COR-L47 (cell line): Measurements from ENCODE around the gene SNAPC3.
A peak's percentile ranks its signal among the peaks of the same experiment; 100 is the strongest.
"Not testable (repeated sequence)": the region's sequence is repeated elsewhere in the genome, so short reads cannot be mapped to it uniquely, and the experiment has no call there.

Source experiments
- DNase-seq: peaks from one replicate; lab custom pipeline; 2025; lab: John Stamatoyannopoulos, UW

SNAPC3 gene

GRCh38 chr9:15422372-15423230 is at the start of gene SNAPC3:
Gene SNAPC3, plus strand, starts transcription at chr9:15422876. Its CDS starts 4 bp downstream, at chr9:15422880.
- DNase-seq, result peak; percentile 97

GRCh38 chr9:15373881-15374280 is 48.8 kb upstream of the SNAPC3 start:
- DNase-seq, result no peak

GRCh38 chr9:15374310-15374709 is 48.4 kb upstream of the SNAPC3 start:
- DNase-seq, result no peak

GRCh38 chr9:15374825-15375224 is 47.9 kb upstream of the SNAPC3 start:
- no peak for DNase-seq

GRCh38 chr9:15377625-15378540 is 44.8 kb upstream of the SNAPC3 start:
- DNase-seq, result no peak

GRCh38 chr9:15379317-15379716 is 43.4 kb upstream of the SNAPC3 start:
- DNase-seq, result not testable (repeated sequence)

- DNase-seq, result not testable (repeated sequence)
Measured at GRCh38 chr9:15379888-15380287, 42.8 kb upstream of the SNAPC3 start.

GRCh38 chr9:15381491-15381890 is 41.2 kb upstream of the SNAPC3 start:
- DNase-seq, result no peak

GRCh38 chr9:15386465-15386864 is 36.2 kb upstream of the SNAPC3 start:
- DNase-seq, result no peak

- DNase-seq, result no peak
Measured at GRCh38 chr9:15389173-15389572, 33.5 kb upstream of the SNAPC3 start.

- DNase-seq, result no peak
Measured at GRCh38 chr9:15389631-15390030, 33.0 kb upstream of the SNAPC3 start.

GRCh38 chr9:15390201-15390600 is 32.5 kb upstream of the SNAPC3 start:
- no peak for DNase-seq

GRCh38 chr9:15392363-15392762 is 30.3 kb upstream of the SNAPC3 start:
- DNase-seq, result no peak

GRCh38 chr9:15400281-15400941 is 22.3 kb upstream of the SNAPC3 start:
- DNase-seq, result no peak

GRCh38 chr9:15401266-15401665 is 21.4 kb upstream of the SNAPC3 start:
- no peak for DNase-seq

- no peak for DNase-seq
Measured at GRCh38 chr9:15403155-15403554, 19.5 kb upstream of the SNAPC3 start.

GRCh38 chr9:15404171-15404570 is 18.5 kb upstream of the SNAPC3 start:
- no peak for DNase-seq

- no peak for DNase-seq
Measured at GRCh38 chr9:15416880-15417279, 5.8 kb upstream of the SNAPC3 start.

- DNase-seq, result no peak
Measured at GRCh38 chr9:15417626-15418025, 5.0 kb upstream of the SNAPC3 start.

- DNase-seq, result no peak
Measured at GRCh38 chr9:15420796-15421195, 1.9 kb upstream of the SNAPC3 start.

- no peak for DNase-seq
Measured at GRCh38 chr9:15421532-15421931, 1.1 kb upstream of the SNAPC3 start.

- no peak for DNase-seq
Measured at GRCh38 chr9:15421990-15422371, 695 bp upstream of the SNAPC3 start.
